ENCODE measurements around the gene MFRP.
A peak's percentile ranks its signal among the peaks of the same experiment; 100 is the strongest.

Gene MFRP

DNA sequence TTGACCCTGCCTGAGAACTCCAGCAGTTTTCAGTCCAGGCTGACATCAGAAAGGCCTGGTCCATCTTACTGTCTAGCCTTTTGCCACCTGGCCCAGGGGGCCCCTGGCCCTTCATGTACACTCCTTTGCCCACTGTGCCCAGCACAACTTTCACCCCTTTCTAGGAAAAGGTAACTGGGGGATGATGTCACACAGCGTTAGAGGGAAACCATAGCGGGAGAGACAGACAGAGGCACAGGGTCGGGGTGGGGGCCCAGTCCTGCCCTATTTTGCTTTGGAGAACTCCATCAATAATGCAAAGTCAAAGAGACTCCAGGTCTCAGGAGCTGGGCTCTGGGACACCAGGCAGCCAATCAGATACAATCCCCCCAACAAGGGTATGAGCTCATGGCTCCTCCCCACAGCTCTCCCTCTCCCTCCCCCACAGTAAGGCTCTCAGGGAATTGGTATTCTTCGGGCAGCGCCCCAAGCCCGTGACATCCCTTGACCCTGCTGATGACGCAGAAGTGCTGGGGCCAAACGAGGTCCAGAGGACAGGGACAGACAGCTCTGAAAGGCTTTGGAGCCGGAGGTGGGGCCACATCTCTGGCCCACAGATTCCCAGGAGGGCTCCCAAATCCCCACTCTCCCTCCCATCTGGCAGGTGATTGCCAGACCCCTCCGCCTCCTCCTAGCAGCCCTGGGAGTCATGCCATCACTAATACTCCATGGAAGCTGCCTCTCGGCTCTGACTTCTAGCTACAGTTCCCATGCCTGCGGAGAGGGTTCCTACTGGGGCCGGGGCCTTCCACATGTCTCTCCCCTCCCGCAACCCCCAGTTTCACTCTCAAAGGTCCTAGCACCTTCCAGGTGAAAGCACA, 29.1 kb upstream of the MFRP start:
- Histone ChIP-seq H3K27ac (no peak overlapping the region), H3K4me3 (ENCODE audit: low read depth, low read length) (no peak overlapping the region), H3K9me3 (ENCODE audit: control insufficient read depth, low read length) (no peaks in the 10 kb centered on the region), H3K27me3 (ENCODE audit: control insufficient read depth, insufficient read depth, low read length) (no peaks in the 10 kb centered on the region), H3K4me1 (peaks cover 15% of the 10 kb centered on the region), H3K9ac (no peak overlapping the region), H3K36me3 (ENCODE audit: control insufficient read depth, insufficient read depth, low read length) (no peaks in the 10 kb centered on the region), H3K4me2 (ENCODE audit: low read length) (no peak overlapping the region), H2AFZ (no peak overlapping the region), H3K79me2 (no peaks in the 10 kb centered on the region)
- TF ChIP-seq, protein P1, sequence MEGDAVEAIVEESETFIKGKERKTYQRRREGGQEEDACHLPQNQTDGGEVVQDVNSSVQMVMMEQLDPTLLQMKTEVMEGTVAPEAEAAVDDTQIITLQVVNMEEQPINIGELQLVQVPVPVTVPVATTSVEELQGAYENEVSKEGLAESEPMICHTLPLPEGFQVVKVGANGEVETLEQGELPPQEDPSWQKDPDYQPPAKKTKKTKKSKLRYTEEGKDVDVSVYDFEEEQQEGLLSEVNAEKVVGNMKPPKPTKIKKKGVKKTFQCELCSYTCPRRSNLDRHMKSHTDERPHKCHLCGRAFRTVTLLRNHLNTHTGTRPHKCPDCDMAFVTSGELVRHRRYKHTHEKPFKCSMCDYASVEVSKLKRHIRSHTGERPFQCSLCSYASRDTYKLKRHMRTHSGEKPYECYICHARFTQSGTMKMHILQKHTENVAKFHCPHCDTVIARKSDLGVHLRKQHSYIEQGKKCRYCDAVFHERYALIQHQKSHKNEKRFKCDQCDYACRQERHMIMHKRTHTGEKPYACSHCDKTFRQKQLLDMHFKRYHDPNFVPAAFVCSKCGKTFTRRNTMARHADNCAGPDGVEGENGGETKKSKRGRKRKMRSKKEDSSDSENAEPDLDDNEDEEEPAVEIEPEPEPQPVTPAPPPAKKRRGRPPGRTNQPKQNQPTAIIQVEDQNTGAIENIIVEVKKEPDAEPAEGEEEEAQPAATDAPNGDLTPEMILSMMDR (IDR thresholded peaks at IDR 0.05), result no peak

GRCh38 chr11:119374632-119375336, 28.3 kb upstream of the MFRP start:
- H3K4me3 ChIP-seq (ENCODE audit: low read depth, low read length), result no peak overlapping the region
- H3K4me1 ChIP-seq, result peaks cover 15% of the 10 kb centered on the region
- H2AFZ ChIP-seq, result peak overlapping the region; percentile 22
- no peaks in the 10 kb centered on the region for H3K9me3 ChIP-seq (ENCODE audit: control insufficient read depth, low read length)
- H3K27me3 ChIP-seq (ENCODE audit: control insufficient read depth, insufficient read depth, low read length), result no peaks in the 10 kb centered on the region
- H3K27ac ChIP-seq, result no peak overlapping the region
- no peaks in the 10 kb centered on the region for H3K79me2 ChIP-seq
- TF ChIP-seq, protein P1 (IDR thresholded peaks at IDR 0.05), result no peak
- no peak overlapping the region for H3K9ac ChIP-seq
- no peaks in the 10 kb centered on the region for H3K36me3 ChIP-seq (ENCODE audit: control insufficient read depth, insufficient read depth, low read length)
- no peak overlapping the region for H3K4me2 ChIP-seq (ENCODE audit: low read length)

GRCh38 chr11:119373921-119374631, 27.6 kb upstream of the MFRP start:
- peaks cover 12% of the 10 kb centered on the region for H3K4me1 ChIP-seq
- no peaks in the 10 kb centered on the region for H3K9me3 ChIP-seq (ENCODE audit: control insufficient read depth, low read length)
- no peak overlapping the region for H3K9ac ChIP-seq
- no peak overlapping the region for H2AFZ ChIP-seq
- H3K27me3 ChIP-seq (ENCODE audit: control insufficient read depth, insufficient read depth, low read length), result no peaks in the 10 kb centered on the region
- H3K27ac ChIP-seq, result no peak overlapping the region
- H3K36me3 ChIP-seq (ENCODE audit: control insufficient read depth, insufficient read depth, low read length), result no peaks in the 10 kb centered on the region
- H3K4me3 ChIP-seq (ENCODE audit: low read depth, low read length), result no peak overlapping the region
- H3K79me2 ChIP-seq, result no peaks in the 10 kb centered on the region
- TF ChIP-seq, protein P1 (IDR thresholded peaks at IDR 0.05), result peak; percentile 65
- no peak overlapping the region for H3K4me2 ChIP-seq (ENCODE audit: low read length)

DNA sequence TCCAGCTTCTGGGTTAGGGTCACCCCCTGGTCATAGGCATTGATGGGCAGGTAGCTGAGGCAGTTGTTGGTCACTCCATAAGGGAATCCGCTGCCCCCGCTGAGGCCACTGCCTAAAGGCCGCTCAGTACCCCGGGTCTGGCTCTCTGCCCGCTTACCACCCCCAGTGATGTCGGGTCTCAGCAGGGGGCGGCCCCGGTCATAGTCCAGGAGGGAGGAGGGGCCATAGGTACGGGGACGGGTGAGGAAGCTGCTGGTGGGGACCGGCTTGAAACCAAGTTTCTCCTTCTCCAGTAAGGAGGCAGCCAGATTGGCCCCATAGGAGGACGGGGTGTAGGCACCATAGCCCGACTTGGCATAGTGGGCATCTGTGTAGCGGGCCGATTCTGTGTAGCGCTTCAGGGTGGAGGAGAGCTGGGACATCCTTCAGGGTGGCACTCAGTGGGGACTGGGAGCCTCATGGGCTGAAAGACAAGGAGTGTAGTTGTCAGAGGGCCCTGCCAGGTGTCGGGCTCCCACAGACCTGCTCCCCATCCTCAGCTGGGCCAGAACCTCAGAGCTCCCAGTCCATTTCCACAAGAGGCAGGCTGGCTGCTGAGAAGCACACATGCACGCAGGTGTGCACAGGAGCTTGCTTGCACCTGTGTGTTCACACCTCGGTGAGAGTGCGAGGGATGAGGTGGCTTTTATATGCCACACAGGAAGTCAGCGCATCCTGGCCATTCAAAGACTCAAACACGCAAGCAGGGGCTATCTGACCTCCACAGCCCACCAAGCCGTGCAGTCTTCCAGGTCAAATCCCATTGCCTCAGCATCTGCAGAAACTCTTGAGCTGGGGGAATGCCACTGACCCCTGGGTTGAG, 26.8 kb upstream of the MFRP start:
- Histone ChIP-seq H2AFZ (no peak overlapping the region), H3K36me3 (ENCODE audit: control insufficient read depth, insufficient read depth, low read length) (no peaks in the 10 kb centered on the region), H3K4me2 (ENCODE audit: low read length) (no peak overlapping the region), H3K27me3 (ENCODE audit: control insufficient read depth, insufficient read depth, low read length) (no peaks in the 10 kb centered on the region), H3K4me3 (ENCODE audit: low read depth, low read length) (no peak overlapping the region), H3K9ac (no peak overlapping the region), H3K9me3 (ENCODE audit: control insufficient read depth, low read length) (no peaks in the 10 kb centered on the region), H3K4me1 (peaks cover 11% of the 10 kb centered on the region), H3K79me2 (no peaks in the 10 kb centered on the region), H3K27ac (no peak overlapping the region)
- TF ChIP-seq, protein P1 (IDR thresholded peaks at IDR 0.05), result no peak

All from parathyroid adenoma (tissue), 2 donors.